NT2/D1 (cell line): ENCODE data around the gene ANKRD13A.
"Not testable (repeated sequence)": the region's sequence is repeated elsewhere in the genome, so short reads cannot be mapped to it uniquely, and the experiment has no call there.

Experiments
- SUZ12 ChIP-seq: IDR thresholded peaks from 2 replicates; pipeline ENCODE4 v1.6.1; 2011; ENCODE audit not compliant: insufficient read length, insufficient read depth; ENCODE audit errors: extremely low read depth
- YY1 ChIP-seq: IDR thresholded peaks from 2 replicates; pipeline ENCODE4 v1.6.1; 2011; ENCODE audit not compliant: insufficient read length, insufficient read depth
- ZNF274 ChIP-seq: IDR thresholded peaks from 2 replicates; pipeline ENCODE4 v1.6.1; 2011; ENCODE audit warnings: mild to moderate bottlenecking, low read depth, low read length

GRCh38 chr12:110056643-110057042, 57.4 kb downstream of the ANKRD13A start:
- TF ChIP-seq YY1, SUZ12, ZNF274: not testable (repeated sequence)
